HG03432 (cell line): Measurements from ENCODE around the gene ATP2A3.

Experiments
- ATAC-seq: cut with Tn5 transposase; IDR thresholded peaks from one replicate; pipeline ENCODE4 v1.9.1; 2021; ENCODE audit warnings: mild to moderate bottlenecking, moderate library complexity; ENCODE audit not compliant: unreplicated experiment

Gene ATP2A3

DNA sequence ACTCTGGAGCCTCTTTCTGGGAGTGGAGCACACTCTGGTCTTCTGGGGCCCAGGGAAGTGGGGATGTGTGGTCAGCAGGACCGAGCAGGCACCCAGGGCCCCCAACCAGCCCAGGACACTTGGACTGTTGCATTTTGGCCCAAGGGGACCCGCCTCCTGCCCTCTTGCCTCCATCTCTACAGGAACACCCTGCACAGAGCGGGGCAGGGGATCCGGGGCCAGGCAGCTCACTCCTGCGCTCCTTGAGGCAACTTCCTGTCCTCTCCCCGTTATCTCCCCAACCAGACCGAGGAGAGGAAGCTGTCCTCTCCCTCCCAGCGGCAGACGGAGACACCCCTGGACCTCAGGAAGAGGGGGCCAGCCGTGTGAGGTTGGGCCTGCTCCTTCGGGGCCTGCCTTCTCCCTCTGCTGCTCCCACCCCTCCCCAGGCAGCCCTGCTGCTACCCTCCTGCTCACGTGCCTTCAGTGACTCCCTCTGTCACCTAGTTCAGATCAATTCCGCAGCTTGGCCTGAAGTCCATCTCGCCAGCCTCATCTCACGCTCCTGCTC lies 10.0 kb upstream of the ATP2A3 start:
- no peak for ATAC-seq

- ATAC-seq, result no peak
Measured at GRCh38 chr17:3973495-3974137, 9.4 kb upstream of the ATP2A3 start.

DNA sequence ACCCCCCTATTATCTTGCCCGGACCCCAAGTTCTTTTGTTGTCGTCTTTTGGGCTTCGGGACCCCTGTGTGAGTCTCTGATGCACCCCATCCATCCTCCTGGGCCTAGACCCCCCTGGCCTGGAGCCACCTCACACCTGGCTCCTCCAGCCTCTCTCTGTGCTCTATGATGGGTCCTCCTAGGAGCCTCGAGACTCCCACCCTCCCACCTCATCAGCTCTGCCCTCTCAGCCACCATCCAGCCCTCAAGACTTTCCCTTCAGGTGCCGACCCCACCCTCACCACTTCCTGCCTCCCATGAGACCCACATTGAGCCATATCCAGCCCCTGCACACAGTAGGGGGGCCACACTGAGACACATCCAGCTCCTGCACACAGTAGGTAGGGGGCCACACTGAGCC lies 8.7 kb upstream of the ATP2A3 start:
- no peak for ATAC-seq

DNA sequence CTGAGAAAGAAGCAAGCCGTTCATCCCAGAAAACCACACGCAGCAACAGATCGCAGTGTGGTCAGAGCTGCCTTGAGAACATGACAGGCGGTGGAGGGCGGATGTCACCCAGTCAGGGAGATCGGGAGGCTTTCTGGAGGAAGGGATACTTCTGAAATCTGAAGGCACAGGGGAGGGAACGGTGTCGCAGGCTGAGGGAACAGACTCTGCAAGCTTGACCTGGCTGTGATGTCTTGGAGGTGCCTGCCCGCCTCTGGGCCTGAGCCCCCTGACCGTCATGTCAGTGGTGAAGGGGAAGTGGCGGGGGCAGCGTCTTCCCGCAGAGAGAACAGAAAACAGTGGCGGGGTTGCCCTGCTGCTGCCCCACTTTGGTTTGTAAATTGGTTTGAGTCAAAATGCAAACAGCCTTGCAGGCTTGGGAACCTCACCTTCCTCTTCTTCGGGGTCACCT lies 8.1 kb upstream of the ATP2A3 start:
- ATAC-seq, result no peak

GRCh38 chr17:3970668-3971067 lies 6.4 kb upstream of the ATP2A3 start:
- ATAC-seq, result no peak

GRCh38 chr17:3969963-3970362 lies 5.7 kb upstream of the ATP2A3 start:
- no peak for ATAC-seq

DNA sequence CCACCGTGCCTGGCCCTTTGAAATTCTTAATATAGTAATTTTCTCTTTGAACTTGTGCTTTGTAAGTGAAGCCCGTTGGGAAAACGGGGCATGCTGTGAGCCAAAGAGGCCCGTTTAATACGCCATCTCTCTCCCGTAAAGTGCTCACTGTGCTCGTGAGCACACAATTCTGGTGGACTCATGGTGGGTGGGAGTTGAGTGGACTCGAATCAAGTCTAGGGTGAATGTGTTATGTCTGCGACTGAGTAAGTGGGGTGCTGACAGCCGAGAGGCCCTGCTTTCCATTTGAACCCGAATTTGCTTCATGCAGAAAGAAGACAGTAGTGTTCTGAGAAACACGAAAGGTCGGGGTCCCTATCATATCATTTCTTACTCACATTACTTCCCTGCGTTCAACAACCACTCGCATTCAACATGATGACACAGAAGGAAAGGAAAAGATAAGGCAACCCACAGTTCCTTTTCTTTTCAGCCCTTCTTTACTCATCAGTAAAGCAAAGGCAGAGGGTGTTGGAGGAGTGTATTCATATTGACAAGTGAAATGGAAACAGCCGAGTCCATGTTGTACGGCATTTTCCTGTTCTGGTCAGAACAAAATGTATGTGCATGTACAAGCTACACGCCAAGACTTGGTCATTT lies 4.8 kb upstream of the ATP2A3 start:
- no peak for ATAC-seq

GRCh38 chr17:3968015-3968414 lies 3.8 kb upstream of the ATP2A3 start:
- no peak for ATAC-seq

DNA sequence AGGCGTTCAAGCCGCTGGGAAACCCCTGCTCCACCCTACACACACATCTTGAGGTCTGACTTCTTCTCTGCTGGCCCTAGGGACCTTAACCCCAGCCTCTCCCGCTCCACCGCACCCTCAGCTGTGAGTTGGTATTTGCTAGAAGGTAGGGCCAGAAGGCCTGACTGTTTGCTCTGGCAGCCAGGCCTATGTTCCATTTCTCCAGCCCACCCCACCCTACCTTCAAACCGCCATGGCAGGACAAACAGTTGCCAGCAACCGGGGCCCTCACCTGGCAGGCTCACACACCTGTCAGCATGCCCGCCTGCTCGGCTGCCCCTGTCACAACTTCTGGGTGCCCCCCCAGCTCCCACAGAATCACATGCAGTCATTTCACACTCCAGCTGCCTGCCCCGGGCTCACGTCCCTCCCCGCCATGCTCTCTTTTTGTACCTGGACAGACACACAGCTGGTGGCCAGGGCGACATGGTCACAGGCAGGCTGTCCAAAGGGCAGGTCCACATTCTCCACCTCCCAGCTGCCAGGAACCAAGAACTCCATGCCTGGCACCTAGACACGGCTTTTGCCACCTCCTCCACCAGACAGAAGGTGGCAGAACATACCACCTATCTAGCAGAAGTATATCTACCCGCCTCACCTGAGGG lies 2.6 kb upstream of the ATP2A3 start:
- no peak for ATAC-seq

GRCh38 chr17:3965118-3965800 lies 1.0 kb upstream of the ATP2A3 start:
- peak; percentile 33 for ATAC-seq

DNA sequence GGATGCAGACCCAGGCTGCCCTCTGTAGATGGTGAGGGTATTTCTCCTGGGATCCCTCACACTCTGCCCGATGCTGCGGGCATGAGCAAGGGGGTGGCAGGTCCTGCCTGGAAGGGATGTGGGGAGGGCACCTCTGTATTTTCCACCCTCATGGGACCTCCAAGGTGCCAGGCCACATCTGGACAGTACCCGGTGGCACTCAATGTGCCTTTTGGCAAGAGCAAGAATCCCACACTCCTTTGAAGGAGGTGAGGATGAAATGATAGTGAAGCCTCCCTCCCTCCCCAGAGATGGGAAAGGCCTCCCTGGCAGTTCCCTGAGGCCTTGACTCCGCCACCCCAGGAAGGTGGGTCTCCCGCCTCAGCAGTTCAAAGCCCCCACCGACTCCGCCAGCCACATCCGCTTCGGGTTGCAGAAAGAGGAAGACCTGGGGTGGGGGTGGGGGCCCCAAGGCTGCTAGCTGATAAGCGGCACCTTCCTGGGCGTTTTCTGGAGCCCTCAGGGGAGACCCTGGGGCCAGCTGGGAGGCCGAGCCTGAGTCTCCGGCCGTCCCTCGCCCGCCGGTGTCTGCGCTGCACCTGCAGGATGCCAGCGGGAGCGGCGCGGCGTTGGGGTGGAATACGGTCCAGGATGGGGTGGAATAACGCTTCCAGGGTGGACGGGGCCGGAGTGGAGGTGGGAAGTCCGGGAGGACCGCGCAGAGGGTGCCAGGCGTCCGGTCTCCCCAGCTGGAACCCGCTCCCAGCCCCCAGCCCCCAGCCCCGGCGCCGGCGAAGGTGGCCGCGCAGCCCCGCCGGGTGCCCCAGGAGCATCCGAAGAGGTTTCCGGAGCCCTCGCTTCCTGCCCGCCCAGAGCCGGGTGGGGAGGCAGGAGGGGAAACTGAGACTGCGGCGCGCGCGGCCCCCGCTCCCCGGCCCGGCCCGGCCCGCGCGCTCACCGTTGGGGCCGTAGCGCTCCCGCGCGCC lies 718 bp downstream of the ATP2A3 start:
- ATAC-seq, result peak; percentile 12

DNA sequence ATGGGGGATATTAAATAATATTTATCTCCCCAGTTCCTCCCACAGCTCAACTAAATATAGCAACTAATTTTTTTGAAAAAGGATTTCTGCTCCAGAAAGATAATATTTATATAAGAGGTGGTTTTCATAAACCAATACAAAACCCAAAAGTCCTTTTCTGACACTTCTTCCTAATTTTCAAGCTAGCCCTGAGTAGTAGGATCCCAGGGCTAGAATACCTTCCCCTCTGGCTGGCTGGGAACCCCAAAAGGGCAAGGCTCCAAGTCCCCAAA lies 1.3 kb downstream of the ATP2A3 start:
- ATAC-seq, result no peak

DNA sequence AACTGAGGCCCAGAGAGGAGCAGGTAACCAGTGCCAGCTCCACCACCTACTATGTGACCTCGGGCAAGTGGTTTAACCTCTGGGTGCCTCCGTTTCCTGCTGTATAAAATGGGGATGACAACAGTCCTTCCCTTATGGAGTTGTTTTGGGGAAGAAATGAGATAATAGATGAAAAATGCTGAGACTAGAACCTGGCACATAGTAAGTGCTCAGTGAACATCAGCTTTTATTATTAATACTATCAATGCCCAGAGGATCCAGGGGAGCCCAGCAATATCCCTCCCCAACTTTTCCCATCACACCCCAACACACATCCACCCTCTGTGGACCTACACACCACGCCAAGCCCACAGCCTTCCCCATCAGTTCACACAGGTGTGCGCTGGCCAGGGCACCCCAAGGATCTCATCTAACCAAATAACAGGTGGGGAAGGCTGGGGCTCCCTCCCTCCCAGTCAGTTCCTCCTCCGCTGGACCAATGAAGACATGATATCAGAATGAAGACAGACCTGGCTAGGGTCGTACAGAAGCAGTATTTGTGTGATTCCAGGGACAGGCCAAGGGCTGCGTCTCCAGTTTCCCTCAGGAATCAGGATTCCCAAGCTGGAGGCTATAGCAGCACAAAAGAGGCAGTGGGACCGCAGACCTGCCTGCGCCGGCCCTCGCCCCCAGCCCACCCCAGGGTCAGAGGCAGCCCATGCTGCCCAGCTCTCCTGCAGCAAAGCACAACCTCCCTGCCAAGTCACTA lies 1.8 kb downstream of the ATP2A3 start:
- no peak for ATAC-seq

DNA sequence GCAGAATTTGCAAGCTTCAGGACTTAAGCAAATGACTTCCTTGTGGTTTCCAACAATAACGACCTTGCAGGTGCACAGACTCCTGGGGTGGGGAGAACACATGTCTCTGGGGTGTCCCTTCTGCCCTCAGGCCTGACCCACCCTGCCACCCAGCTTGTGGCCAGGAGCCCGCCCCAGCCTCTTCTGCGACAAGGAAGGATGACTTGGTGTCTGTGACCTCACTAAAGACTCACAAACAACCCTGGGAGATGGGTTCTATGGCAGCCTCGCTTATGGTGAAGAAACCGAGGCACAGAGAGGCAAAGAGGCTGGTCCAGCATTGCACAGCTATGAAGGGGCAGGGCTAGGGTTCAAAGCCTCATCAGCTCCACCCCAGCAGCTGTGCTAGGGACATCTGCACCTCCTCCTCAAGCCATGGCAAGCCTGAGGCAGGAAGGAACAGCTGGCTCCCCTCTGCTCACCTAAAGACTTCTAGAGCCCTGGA lies 2.6 kb downstream of the ATP2A3 start:
- ATAC-seq, result no peak

DNA sequence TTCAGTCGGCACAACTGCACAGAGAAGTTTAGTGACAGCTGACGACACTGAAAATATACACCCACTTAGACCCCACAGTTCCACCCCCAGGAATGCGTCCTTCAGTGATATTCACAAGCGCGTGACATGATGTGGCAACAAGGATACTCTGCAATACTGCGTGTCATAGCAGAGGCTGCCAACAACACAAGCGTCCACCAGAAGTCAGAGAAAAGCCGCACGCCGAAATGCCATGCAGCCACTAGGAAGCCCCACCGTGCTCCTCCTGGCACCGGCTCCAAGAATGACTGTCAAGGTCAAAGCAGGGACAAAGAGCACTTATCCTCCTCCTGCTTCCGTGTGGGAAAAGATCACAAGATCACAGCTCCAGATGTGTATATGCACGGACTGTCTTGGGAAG lies 3.5 kb downstream of the ATP2A3 start:
- no peak for ATAC-seq

DNA sequence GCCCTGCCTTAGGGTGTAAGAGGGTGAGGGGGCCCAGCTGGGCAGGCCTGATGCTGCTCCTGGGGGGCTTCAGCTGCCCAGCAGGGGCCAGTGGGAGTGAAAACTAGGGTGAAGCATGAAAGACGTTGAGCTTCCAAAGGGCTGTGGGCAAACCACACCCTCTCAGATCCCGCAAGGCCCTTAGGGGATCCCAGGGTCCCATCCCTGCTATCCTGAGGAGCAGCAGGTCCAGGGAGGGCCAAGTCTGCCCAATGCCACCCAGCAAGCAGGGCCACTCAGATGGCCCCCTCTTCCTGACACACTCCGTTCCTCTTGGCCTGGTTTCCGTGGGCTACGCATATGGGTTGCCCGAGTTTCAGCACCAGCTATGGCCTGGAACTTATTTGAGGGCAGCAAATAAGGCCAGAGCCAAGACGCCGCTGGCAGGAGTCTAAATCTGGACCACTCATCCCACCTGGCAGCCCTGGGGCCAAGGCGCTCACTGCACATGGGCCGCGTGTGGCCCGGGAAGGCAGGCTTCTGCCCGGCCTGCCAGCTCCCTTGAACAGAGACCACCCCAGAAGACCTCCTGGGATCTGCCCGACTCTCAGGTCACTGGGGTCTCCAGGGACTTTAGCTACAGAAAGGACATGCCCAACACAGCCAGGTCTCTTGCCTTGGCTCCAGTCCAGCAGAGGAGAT lies 4.2 kb downstream of the ATP2A3 start:
- ATAC-seq, result no peak

- ATAC-seq, result no peak
Measured at GRCh38 chr17:3959295-3959899, 4.8 kb downstream of the ATP2A3 start.

GRCh38 chr17:3957735-3958599 lies 6.3 kb downstream of the ATP2A3 start:
- no peak for ATAC-seq
